Transverse colon (tissue), 4 donors: ENCODE data around the gene ZNF281. TPM values are rescaled to one million over a fixed set of nuclear protein-coding genes. Genes with fewer than 3 reads are reported as not detected.

Experiments used
- DNase-seq: peaks from one replicate; pipeline ENCODE4 v3.0.0-alpha.2; 2019
- H3K27ac ChIP-seq, 4 donors: fragments of 200-600 bp; sonication (generic); 2 replicates each; pipeline ENCODE4 v1.5.1; 2016 to 2018; ENCODE audit warnings: inconsistent platforms in 4 of 4
- H3K27me3 ChIP-seq: fragments of 200-600 bp; sonication (generic); 2 replicates; pipeline ENCODE4 v1.5.1; 2017; ENCODE audit warnings: inconsistent platforms
- H3K36me3 ChIP-seq, 4 donors: fragments of 200-600 bp; sonication (generic); 2 replicates each; pipeline ENCODE4 v1.5.1; 2017 to 2019; ENCODE audit warnings: inconsistent platforms in 4 of 4
- H3K4me1 ChIP-seq, 4 donors: fragments of 200-600 bp; sonication (generic); 2 replicates each; pipeline ENCODE4 v1.5.1; 2017 to 2020; ENCODE audit warnings: inconsistent platforms in 4 of 4
- H3K4me3 ChIP-seq, 4 donors: fragments of 200-600 bp; sonication (generic); 1 replicate in 1 of 4; 2 replicates in 3 of 4; pipeline versions ENCODE4 v1.5.1 to v1.6.1; 2017 to 2019; ENCODE audit warnings: inconsistent platforms in 4 of 4
- H3K9me3 ChIP-seq, 2 donors: fragments of 200-600 bp; sonication (generic); 2 replicates each; pipeline ENCODE4 v1.5.1; 2017 to 2019; ENCODE audit warnings: inconsistent platforms in 2 of 2
- EP300 ChIP-seq: sonication (generic); formaldehyde crosslinking; IDR thresholded peaks from one replicate; pipeline ENCODE4 v1.6.1; 2017; ENCODE audit warnings: antibody characterized with exemption, low read depth
- POLR2A ChIP-seq: fragments of 450-650 bp; IDR thresholded peaks from one replicate; pipeline ENCODE4 v1.6.1; 2016; ENCODE audit warnings: antibody characterized with exemption, mild to moderate bottlenecking, moderate library complexity
- POLR2AphosphoS5 ChIP-seq, 3 donors: sonication (generic); formaldehyde crosslinking; IDR thresholded peaks; one replicate each; pipeline ENCODE4 v1.6.1; 2016; ENCODE audit warnings: antibody characterized with exemption in 3 of 3
- WGBS, 2 donors: methylation state at CpG; one replicate each; pipeline ENCODE4 v1.1.5; 2018; ENCODE audit warnings: low coverage in 1 of 2; 5-methylcytosine and 5-hydroxymethylcytosine counted together
- in situ Hi-C, 4 donors: fragments of 200-750 bp; cut with MboI; loops; one replicate each; pipeline versions ENCODE4 v1.15.0 to v1.15.1; 2017; ENCODE audit warnings: low sequenced_read_pairs in 3 of 4, low pct_ligation_motif_present in 1 of 4, low pct_unique_long_range_greater_than_20kb in 1 of 4
- intact Hi-C: fragments of 100-400 bp; cut with DNase I; formaldehyde crosslinking; loops from one replicate; pipeline ENCODE4 v1.15.1; 2023; ENCODE audit warnings: low total_unique reads
- total RNA-seq, 4 donors: library from RNA; depleted of rRNA; stranded (reverse); fragments of >200 nt; gene quantifications; one replicate each; pipeline ENCODE4 v1.1.0, GENCODE V29; 2016
- TF ChIP-seq, protein P1 (sequence below), 5 experiments: fragments of 200-600 bp in 3 of 5; fragments of 450-650 bp in 2 of 5; sonication (generic) in 3 of 5; IDR thresholded peaks; 1 replicate in 2 of 5; 2 replicates in 3 of 5; pipeline ENCODE4 v1.5.1; 2016 to 2017; ENCODE audit warnings: antibody characterized with exemption in 5 of 5, inconsistent platforms in 3 of 5, mild to moderate bottlenecking in 2 of 5, moderate library complexity in 1 of 5

ZNF281 gene
- total RNA-seq, 4 donors from 2014 or later, result 7.5 to 15.1 (median 10.9) TPM

- intact Hi-C loops (no loop called here), in situ Hi-C loops (no loop called here)
- H3K27ac ChIP-seq, result no peak overlapping the region
- H3K4me3 ChIP-seq, result no peak overlapping the region
- peaks cover 0 to 13% (median 3%) of the 10 kb centered on the region in 4 donors for H3K4me1 ChIP-seq
- no peaks in the 10 kb centered on the region for H3K36me3 ChIP-seq
- no peaks in the 10 kb centered on the region for H3K9me3 ChIP-seq
- no peak for DNase-seq
- TF ChIP-seq EP300 (no peak), POLR2AphosphoS5 (IDR thresholded peaks at IDR 0.05) (no peak)
- TF ChIP-seq, protein P1, sequence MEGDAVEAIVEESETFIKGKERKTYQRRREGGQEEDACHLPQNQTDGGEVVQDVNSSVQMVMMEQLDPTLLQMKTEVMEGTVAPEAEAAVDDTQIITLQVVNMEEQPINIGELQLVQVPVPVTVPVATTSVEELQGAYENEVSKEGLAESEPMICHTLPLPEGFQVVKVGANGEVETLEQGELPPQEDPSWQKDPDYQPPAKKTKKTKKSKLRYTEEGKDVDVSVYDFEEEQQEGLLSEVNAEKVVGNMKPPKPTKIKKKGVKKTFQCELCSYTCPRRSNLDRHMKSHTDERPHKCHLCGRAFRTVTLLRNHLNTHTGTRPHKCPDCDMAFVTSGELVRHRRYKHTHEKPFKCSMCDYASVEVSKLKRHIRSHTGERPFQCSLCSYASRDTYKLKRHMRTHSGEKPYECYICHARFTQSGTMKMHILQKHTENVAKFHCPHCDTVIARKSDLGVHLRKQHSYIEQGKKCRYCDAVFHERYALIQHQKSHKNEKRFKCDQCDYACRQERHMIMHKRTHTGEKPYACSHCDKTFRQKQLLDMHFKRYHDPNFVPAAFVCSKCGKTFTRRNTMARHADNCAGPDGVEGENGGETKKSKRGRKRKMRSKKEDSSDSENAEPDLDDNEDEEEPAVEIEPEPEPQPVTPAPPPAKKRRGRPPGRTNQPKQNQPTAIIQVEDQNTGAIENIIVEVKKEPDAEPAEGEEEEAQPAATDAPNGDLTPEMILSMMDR (IDR thresholded peaks at IDR 0.05), result no peak
- H3K27me3 ChIP-seq, result no peaks in the 10 kb centered on the region
- WGBS, 2 donors, result 77 to 82% methylated on average over 6 to 8 of the region's 8 CpGs
These were observed 25.5 kb upstream of the ZNF281 start for GRCh38 chr1:200435200-200435780.

- Histone ChIP-seq H3K27ac (no peak overlapping the region), H3K4me3 (no peak overlapping the region), H3K9me3 (no peaks in the 10 kb centered on the region), H3K36me3 (no peaks in the 10 kb centered on the region), H3K27me3 (no peaks in the 10 kb centered on the region), H3K4me1 (peaks cover 0 to 13% (median 3%) of the 10 kb centered on the region in 4 donors)
- no peak for DNase-seq
- WGBS, 2 donors, result 90% methylated on average over 1 of the region's 1 CpG
- in situ Hi-C loops, result no loop called here
- intact Hi-C loops, result no loop called here
- TF ChIP-seq EP300, result no peak
- TF ChIP-seq POLR2A, result no peak
- no peak for TF ChIP-seq POLR2AphosphoS5 (IDR thresholded peaks at IDR 0.05)
These were observed 23.8 kb upstream of the ZNF281 start for GRCh38 chr1:200433586-200433985.

DNA sequence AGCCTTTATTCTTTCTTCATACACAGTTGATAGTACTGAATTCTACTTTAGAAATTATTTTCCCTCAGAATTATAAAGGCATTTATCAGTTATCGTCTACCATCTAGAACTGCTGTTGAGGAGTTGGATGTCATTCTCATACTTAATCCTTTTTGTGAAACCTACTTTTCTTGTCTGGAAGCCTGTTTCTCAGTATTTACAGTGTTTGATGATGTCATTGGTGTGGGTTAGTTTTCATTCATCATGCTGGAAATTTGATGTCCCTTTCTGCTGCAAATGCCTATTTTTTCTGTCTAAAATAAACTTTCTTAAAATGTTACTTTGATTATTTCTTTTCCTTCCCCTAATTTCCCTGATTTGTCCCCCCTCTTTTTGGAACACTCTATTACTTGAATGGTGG, 22.8 kb upstream of the ZNF281 start:
- TF ChIP-seq EP300 (no peak), POLR2AphosphoS5 (IDR thresholded peaks at IDR 0.05) (no peak), POLR2A (no peak)
- TF ChIP-seq, protein P1 (IDR thresholded peaks at IDR 0.05), result no peak
- in situ Hi-C loops, result no loop called here

GRCh38 chr1:200429221-200429751, 19.4 kb upstream of the ZNF281 start:
- TF ChIP-seq, protein P1 (IDR thresholded peaks at IDR 0.05), result no peak
- no peak for TF ChIP-seq POLR2AphosphoS5 (IDR thresholded peaks at IDR 0.05)
- TF ChIP-seq EP300, result no peak
- no peak for TF ChIP-seq POLR2A
- H3K27ac ChIP-seq, result no peak overlapping the region
- no peak overlapping the region for H3K4me3 ChIP-seq
- intact Hi-C loops, result no loop called here
- WGBS, 2 donors, result 79 to 88% methylated on average over 2 of the region's 2 CpGs
- no peaks in the 10 kb centered on the region for H3K9me3 ChIP-seq
- in situ Hi-C loops, result no loop called here
- no peak for DNase-seq
- no peaks in the 10 kb centered on the region for H3K36me3 ChIP-seq
- no peaks in the 10 kb centered on the region for H3K4me1 ChIP-seq
- no peaks in the 10 kb centered on the region for H3K27me3 ChIP-seq

More for the DNA sequence above, 22.8 kb upstream of the ZNF281 start:
- no peak overlapping the region for H3K27ac ChIP-seq
- intact Hi-C loops, result no loop called here
- WGBS, 2 donors, result 97 to 100% methylated on average over 1 of the region's 1 CpG
- no peaks in the 10 kb centered on the region for H3K9me3 ChIP-seq
- no peak for DNase-seq
- H3K4me1 ChIP-seq, result peaks cover 0 to 3% (median 2%) of the 10 kb centered on the region in 4 donors
- H3K36me3 ChIP-seq, result no peaks in the 10 kb centered on the region
- no peak overlapping the region for H3K4me3 ChIP-seq
- H3K27me3 ChIP-seq, result no peaks in the 10 kb centered on the region
